HG03442 (cell line): Measurements from ENCODE around the gene ODF2.
"Not testable (repeated sequence)": the region's sequence is repeated elsewhere in the genome, so short reads cannot be mapped to it uniquely, and the experiment has no call there.

Source experiments
- ATAC-seq: cut with Tn5 transposase; IDR thresholded peaks from one replicate; pipeline ENCODE4 v1.9.1; 2021; ENCODE audit warnings: mild to moderate bottlenecking, moderate library complexity; ENCODE audit not compliant: unreplicated experiment

The ODF2 gene

DNA sequence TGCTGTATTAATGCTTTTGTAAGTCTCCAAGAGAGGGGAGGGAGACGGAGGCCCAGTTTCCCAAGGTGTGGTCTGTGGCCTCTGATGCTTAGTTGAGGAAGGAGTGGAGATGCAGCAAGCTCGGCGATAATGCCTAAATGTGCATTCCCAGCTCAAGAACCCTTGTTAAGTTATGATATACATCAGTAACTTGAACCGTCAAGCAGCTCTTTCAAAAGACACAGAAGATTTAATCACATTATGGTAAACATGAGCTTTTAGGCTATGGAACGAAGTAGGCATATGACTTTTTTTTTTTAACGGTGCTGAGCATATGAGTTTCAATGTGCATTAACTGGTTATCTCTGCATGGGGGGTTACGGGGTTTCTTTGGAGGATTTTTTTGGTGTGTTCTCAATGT lies 26.4 kb downstream of the ODF2 start:
- ATAC-seq, result no peak

DNA sequence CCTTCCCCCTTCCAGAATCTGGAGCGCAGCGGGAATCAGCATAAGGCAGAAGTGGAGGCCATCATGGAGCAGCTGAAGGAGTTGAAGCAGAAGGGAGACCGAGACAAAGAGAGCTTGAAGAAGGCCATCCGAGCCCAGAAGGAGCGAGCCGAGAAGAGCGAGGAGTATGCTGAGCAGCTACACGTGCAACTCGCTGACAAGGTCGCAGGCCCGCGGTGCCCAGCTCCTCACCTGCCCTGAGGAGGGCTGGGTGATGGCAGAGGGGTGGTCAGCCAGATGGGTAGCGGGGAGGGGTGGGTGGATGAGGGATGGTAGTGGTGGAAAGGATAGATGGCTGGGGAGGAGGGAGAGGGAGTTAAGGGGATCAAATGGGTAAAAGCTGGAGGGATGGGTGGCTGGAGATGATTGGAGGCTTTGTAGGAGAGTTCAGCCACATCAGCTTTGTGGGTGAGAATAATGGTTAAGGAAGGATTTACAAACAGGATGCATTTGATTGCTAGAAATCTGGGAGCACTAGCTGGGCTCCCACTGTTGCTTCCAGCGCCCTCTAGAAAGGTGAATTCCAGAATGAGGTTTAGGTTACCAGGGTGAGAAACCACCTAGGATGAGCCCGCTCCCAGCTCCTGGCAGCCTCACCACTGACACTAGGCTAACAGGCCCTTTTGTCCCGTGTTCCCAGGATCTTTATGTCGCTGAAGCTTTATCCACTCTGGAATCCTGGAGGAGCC lies 29.0 kb downstream of the ODF2 start:
- no peak for ATAC-seq

DNA sequence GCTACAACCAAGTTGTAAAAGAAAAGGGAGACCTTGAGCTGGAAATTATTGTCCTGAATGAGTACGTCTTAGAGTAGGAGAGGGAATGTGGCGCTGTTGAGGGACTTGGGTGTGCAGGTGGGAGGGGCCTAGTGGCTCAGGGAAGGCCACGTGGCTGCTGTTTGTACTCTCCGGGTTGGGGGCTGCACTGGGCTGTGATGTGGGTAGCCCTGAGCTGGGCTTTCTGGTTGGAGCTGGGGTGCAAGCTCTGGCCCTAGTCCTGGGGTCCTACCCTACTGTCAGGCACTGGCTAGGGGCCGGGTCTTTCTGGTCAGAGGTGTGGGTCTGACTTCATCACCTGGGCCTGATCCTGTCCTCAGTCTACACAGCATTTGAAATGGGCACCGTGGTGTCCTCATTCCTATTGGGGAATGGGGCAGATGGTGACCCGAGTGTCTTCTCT lies 29.6 kb downstream of the ODF2 start:
- ATAC-seq, result no peak

DNA sequence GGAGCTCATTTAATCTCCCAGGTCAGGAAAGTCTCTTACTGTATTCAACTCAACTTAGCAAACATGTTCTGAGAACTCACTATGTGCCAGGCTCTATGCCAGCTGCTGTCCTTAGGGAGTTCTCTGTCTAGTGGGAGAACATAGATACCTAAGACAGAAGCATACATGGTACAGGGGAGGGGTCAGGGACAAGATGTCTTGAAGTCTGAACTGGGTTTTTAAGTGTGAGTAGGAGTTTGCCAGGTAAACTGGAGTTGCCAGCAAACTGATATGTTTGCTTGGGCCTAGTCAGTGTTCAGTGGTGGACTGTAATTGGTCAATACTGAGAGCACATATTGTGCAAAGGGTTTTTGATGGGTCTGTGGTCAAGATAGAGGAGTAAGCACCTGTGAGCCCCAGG lies 30.4 kb downstream of the ODF2 start:
- ATAC-seq, result no peak

DNA sequence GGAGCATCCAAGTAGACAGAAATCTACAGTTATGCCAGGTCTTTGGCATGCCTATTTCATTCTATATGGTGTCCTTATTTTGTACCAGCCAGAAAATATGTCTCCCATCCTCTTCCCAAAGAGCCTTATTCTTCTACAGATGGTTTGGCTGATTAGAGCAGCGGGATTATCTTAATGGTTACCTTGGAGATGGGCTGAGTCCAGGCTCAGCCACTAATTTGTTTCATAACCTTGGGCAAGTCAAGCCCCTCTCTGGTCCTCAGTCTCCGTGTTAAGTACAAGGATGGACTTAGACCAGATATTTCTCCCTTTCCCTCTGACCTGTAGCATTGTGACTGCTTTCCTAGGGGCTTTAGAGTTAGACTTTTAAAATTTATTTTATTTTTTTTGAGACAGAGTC lies 37.6 kb downstream of the ODF2 start:
- ATAC-seq, result no peak

DNA sequence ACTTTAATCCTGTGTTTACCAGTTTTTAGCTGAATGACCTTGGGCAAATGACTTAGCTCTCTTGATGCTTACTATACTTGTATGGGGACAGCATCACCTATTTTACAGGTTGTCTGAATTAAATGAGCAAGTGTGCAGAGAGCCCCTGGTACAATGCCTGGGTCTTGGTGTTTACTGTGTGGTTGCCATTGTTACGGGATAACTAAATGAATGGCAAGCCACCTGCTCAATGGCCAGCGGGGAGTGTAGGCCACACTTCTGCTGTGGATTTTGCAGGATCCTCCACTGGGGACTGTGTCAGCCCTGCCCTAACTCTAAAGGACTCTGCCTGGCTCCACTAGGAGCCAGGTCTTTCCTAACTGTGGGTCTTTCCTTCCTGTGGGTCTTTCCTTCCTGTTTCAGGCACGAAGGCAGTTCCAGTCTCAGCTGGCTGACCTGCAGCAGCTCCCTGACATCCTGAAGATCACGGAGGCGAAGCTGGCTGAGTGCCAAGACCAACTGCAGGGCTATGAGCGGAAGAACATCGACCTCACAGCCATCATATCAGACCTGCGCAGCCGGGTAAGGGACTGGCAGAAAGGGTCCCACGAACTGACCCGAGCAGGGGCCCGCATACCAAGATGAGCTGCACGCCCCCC lies 38.4 kb downstream of the ODF2 start:
- no peak for ATAC-seq

DNA sequence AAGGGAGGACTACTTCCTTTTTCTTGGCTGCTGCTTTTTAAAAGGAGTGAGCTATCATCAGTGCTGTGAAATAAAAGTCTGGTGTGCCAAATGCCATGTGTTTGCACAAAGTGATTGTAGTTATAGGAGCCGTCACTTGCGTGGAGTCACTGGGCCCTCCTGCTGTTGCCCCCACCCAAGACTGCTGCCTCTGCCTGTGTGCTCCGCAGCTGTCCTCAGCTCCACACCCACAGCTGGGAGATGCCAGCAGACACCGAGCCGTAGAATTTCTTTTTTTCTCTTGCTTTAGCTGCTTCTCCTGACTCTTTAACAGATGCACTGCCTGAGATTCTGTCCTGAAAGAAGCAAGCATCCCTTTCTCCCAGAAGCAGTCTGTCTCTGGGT lies 38.9 kb downstream of the ODF2 start:
- no peak for ATAC-seq

DNA sequence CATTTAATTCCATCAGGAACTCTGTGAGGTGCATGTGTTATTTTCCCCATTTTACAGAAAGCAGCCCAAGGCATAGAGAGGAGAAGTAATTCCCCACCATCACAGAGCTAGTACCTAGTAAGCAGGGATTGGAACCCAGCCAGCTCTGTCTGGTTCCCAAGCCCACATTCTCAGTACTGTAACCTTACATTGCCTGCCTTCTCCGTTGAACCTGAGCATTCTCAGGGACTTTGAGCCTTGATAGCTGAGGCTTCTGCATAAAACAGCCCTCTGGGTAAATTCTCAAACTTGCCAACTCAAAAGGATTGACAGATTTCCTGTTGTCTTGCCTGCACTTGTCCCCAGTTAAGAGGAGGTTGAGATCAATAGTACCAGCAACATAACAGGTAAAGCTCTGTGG lies 39.5 kb downstream of the ODF2 start:
- no peak for ATAC-seq

DNA sequence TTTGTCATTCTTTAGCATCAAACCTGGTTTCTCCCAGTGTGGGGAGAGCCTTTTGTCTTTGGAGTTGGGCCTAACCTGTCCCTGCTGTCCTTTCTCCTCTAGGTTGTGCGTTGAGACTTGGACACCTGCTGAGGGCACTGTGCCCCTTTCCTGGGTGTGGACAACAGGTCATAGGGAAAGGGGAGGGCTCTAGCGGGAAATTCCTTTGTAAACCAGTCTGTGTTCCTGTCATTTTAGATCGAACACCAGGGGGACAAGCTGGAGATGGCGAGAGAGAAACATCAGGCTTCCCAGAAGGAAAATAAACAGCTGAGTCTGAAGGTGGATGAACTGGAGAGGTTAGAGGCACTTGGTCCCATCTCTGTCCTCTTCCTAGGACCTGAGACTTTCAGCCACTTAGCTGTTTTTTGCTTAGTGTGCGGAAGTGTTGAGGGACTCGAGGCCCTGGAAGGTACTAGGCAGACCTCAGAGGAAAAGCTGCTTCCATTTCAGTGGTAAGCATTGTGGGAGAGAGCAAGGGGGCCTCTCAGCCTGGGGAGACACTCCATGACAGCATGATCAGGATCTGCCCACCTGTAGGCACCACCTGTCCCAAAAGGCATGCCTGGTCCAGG lies 40.1 kb downstream of the ODF2 start:
- ATAC-seq, result no peak

DNA sequence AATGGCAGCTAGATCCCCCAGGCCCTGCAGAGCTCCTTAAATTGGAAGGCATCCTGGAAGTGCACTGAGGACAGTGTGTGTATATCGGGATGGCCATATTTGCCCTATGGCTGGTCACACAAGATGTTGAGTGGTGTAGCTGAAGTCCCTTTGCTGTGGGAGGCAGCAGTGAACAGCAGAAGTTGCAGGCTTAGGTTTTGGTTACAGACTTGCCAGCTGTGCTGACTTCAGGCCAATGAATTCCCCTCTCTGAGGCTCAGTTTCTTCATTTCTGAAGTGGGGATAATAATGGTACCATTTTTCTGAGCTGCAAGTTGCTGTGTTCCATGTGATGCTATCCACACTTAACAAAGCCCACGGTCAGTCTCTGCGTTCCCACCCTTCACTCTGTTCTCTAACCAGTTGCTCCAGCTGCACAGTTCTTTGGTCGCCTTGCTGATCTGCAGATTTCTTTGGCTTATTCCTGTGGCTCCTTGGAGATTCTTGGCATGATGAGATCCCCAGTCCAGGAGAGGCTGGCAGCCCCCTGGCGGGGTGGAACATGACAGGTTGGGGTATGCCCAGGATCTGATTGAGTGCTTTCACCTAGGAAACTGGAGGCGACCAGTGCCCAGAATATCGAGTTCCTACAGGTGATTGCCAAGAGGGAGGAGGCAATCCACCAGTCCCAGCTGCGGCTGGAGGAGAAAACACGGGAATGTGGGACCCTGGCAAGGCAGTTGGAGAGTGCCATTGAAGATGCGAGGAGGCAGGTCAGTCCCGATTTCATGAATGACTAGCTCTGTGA lies 42.2 kb downstream of the ODF2 start:
- no peak for ATAC-seq

DNA sequence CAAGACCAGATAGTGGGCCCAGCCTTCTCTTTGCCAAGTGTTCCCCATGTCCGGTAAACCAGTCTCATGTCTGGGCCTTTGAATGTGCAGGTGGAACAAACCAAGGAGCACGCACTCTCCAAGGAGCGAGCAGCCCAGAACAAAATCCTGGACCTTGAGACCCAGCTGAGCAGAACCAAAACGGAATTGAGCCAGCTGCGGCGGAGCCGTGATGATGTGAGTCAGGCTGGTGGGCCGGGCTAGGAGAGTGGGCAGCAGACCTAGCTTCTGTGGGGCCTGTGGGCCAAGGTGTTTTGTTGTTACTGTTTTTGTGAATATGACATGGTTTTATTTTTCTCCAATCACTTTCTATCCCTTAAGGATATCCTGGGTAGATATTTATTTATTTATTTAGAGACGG lies 43.1 kb downstream of the ODF2 start:
- ATAC-seq, result no peak

DNA sequence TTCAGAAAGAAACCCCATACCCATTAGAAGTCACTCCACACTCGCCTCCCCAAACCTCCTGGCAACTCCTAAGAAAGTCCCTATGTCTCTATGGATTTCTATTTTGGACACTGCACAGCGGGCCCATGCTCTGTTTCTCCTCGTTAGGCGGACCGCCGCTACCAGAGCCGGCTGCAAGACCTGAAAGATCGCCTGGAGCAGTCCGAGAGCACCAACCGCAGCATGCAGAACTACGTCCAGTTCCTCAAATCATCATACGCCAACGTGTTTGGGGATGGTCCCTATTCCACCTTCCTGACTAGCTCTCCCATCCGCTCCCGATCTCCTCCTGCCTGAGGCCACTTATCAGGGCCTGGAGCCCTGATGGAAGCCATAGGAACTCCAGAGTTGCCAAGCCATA lies 44.1 kb downstream of the ODF2 start:
- ATAC-seq, result no peak

DNA sequence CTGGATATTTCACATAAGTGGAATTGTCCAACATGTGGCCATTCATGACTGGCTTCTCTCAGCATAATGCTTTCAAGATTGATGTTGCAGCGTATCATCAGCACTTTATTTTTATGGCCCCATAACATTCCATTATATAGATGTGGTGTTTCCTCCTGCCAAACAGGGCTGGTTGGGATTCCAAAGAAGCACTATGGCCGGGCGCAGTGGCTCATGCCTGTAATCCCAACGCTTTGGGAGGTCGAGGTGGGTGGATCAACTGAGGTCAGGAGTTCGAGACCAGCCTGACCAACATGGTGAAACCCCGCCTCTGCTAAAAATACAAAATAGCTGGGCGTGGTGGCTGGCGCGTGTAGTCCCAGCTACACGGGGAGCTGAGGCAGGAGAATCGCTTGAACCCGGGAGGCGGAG lies 47.6 kb downstream of the ODF2 start:
- not testable (repeated sequence) for ATAC-seq

DNA sequence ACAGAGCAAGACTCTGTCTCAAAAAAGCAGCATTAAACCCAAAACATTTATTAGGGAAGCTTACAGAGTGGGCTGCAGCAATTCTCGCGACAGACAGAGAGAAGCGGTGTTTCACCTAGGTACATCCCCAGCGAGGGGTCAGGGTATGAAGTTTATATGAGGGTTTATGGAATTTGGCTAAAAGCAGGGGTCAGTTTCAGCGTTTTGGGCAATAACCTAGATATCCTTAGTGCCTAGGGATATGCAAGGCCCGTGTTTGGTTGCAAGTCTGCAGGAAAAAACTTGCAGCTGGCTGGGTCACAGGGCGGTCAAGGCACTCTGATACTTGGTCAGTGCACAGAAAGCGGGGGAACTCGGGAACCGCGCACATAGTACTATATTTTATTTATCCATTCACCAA lies 48.1 kb downstream of the ODF2 start:
- no peak for ATAC-seq

DNA sequence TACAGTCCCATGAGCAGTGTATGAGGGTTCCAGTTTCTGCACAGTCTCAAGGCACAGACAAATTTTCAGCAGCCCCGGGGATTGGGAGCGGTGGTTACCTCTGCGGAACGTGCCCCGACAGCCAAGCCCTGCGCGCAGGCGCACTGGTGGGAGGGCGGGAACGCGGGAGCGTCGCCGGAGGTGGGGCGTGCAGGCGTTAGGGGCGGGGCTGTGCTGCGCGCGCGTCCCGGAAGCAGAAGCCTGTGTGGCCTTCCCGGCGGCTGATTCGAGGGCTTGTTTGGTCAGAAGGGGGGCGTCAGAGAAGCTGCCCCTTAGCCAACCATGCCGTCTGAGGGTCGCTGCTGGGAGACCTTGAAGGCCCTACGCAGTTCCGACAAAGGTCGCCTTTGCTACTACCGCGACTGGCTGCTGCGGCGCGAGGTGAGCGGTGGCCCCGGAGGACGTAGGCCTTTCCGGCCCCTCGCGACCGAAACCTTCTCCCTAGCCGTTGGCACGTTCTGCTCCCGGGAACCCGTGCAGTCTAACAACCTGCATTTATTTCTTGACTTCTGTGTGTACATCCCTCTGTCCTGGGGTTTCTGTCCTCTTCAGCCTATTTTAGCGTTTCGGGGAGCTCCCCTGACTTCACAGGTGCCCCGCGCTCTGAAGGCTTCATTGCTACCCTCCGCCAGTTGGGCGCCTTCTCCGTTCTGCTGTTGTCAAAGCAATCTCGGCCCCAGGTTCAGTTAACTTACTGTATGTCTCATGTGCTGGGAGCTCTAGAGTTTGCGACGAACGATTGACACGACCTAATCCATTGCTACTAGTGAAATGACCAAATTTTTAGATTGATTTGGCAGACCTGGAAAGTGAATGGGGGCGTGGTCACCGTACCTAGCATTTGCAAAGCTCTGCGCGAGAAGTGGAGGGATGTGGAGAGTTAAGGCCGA lies 48.9 kb downstream of the ODF2 start, which contains the start of gene GLE1:
Gene GLE1, plus strand, starts transcription at position 235 of the 929 bp plus-strand sequence. Its CDS starts 87 bp downstream, at position 322.
- ATAC-seq, result peak; percentile 82

DNA sequence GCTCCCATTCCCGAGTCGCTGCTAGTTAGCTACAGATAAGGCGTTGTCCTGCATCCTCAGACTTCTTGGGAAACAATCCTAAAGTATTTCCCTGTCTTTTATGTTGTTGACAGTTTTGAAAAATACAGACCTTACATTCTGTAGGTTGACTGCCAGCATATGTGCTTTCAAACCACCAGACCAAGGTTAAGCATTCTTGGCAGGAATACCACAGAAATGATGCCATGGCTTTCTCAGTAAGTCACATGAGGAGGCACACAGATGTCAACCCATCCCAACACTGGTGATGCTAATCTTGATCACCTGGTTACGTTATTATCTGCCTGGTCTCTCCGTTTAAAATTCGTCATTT lies 49.6 kb downstream of the ODF2 start:
- no peak for ATAC-seq

DNA sequence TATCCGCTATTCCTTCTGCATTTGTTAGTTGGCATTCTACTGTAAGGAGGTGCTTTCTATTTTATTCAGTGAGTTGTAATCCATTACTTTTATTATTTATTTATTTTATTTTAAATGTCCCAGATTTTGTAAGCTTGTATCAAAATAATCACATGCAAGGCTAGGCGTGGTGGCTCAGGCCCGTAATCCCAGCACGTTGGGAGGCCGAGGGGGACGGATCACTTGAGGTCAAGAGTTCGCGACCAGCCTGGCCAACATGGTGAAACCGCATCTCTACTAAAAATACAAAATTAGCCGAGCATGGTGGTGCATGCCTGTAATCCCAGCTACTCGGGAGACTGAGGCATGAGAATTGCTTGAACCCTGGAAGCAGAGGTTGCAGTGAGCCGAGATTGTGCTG lies 50.1 kb downstream of the ODF2 start:
- not testable (repeated sequence) for ATAC-seq

DNA sequence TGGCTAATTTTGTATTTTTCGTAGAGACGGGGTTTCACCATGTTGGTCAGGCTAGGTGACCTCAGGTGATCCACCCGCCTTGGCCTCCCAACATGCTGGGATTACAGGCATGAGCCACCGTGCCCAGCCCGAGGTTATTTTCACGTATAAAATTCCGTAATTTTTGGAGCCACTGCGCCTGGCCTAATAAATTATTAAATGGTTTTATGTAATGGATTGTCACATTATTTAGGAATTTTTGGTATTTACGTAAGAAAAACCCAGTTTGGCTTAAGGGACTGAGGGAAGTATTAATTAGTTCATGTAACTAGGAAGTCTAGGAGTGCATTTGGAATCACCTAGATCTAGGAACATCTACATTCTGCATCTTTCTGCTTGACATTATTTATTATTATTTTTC lies 57.0 kb downstream of the ODF2 start:
- no peak for ATAC-seq

DNA sequence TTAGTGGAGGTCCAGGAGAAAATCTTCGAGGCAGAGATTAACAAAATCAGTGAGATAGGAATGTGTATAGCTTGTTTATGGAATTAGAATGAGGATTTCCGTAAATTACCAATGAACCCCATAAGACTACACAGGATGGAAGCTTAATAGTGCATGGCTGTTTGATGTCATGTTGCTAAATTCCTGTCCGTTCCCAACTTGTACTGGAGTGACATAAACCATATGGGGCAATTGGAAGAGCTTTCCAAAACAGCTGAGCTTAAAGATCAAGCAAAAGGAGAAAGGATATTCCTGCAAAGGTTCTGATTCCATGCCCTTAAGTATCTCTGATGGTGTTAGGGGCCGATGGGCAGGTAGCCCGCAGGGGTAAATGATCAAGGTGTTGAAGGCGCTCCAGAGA lies 66.2 kb downstream of the ODF2 start:
- ATAC-seq, result no peak

DNA sequence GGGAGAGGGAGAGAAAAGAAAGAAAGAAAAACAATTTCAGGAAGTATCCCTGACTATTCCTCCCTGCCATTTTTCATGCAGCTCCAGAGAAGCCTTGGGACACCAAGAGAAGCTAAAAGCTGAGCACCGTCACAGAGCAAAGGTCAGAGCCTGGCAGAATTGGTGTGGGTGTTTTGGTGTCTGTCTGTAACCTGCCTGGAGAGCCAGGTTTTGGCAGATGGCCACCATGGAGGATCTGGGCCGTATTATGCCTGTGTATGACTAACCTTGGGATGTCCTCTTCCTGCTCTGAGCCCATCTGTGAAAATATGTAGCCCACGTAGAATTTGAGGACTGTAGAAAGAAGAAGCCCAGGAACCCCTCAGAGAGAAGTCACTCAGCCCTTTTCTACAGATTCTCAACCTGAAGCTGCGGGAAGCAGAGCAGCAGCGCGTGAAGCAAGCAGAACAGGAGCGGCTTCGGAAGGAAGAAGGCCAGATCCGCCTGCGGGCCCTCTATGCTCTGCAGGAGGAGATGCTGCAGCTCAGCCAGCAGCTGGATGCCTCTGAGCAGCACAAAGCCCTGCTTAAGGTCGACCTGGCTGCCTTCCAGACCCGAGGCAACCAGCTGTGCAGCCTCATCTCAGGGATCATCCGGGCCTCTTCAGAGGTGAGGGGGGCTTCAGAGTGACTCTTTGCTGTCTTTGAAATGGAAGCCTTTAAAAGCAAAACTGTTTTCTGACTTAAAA lies 67.6 kb downstream of the ODF2 start:
- ATAC-seq, result no peak
